GM21367 (cell line): ENCODE data around the gene SLC1A7.

Experiments
- ATAC-seq: cut with Tn5 transposase; IDR thresholded peaks from one replicate; pipeline ENCODE4 v1.9.1; 2021; ENCODE audit not compliant: unreplicated experiment

The SLC1A7 gene

GRCh38 chr1:53162621-53163020, 20.2 kb upstream of the SLC1A7 start:
- ATAC-seq: no peak

GRCh38 chr1:53160924-53161378, 18.5 kb upstream of the SLC1A7 start:
- no peak for ATAC-seq

GRCh38 chr1:53158900-53159299, 16.5 kb upstream of the SLC1A7 start:
- ATAC-seq: no peak

GRCh38 chr1:53156783-53157182, 14.3 kb upstream of the SLC1A7 start:
- no peak for ATAC-seq

GRCh38 chr1:53155945-53156344, 13.5 kb upstream of the SLC1A7 start:
- ATAC-seq: no peak

GRCh38 chr1:53155534-53155933, 13.1 kb upstream of the SLC1A7 start:
- ATAC-seq: no peak

GRCh38 chr1:53154859-53155438, 12.5 kb upstream of the SLC1A7 start:
- ATAC-seq: no peak

GRCh38 chr1:53153752-53154151, 11.3 kb upstream of the SLC1A7 start:
- no peak for ATAC-seq

- no peak for ATAC-seq
These were observed 5.7 kb upstream of the SLC1A7 start for GRCh38 chr1:53148123-53148522.

GRCh38 chr1:53147174-53147573, 4.7 kb upstream of the SLC1A7 start:
- no peak for ATAC-seq

- no peak for ATAC-seq
These were observed 3.7 kb upstream of the SLC1A7 start for GRCh38 chr1:53145942-53146708.

- ATAC-seq: no peak
These were observed 3.1 kb upstream of the SLC1A7 start for GRCh38 chr1:53145619-53145941.

- no peak for ATAC-seq
These were observed 2.7 kb upstream of the SLC1A7 start for GRCh38 chr1:53145051-53145600.

GRCh38 chr1:53144201-53144600, 1.8 kb upstream of the SLC1A7 start:
- no peak for ATAC-seq

- ATAC-seq: no peak
These were observed 1.1 kb upstream of the SLC1A7 start for GRCh38 chr1:53143527-53143926.

- ATAC-seq: no peak
These were observed 867 bp downstream of the SLC1A7 start for GRCh38 chr1:53141487-53142055.

- ATAC-seq: no peak
These were observed 2.0 kb downstream of the SLC1A7 start for GRCh38 chr1:53140451-53140850.

- no peak for ATAC-seq
These were observed 2.5 kb downstream of the SLC1A7 start for GRCh38 chr1:53139951-53140361.

GRCh38 chr1:53138991-53139884, 3.2 kb downstream of the SLC1A7 start:
- ATAC-seq: no peak

GRCh38 chr1:53137729-53138128, 4.7 kb downstream of the SLC1A7 start:
- no peak for ATAC-seq

GRCh38 chr1:53135735-53136114, 6.7 kb downstream of the SLC1A7 start:
- no peak for ATAC-seq
